ENCODE data around the gene SLC2A9. TPM values are rescaled to one million over a fixed set of nuclear protein-coding genes. Genes with fewer than 3 reads are reported as not detected.
A peak's percentile ranks its signal among the peaks of the same experiment; 100 is the strongest.

The SLC2A9 gene
- total and polyA plus RNA-seq, 2 of the 8 experiments (the other 6 are each of a cell fraction or from before 2014, with no cell fraction given) = 0.20 to 0.26 TPM

GRCh38 chr4:9870165-9870790 is 151.0 kb downstream of the SLC2A9 start:
- no peaks in the 10 kb centered on the region for H3K4me1 ChIP-seq (replicated peaks in 1 of 4; ENCODE audit: control insufficient read depth in 3 of 4, insufficient read depth in 4 of 4, low read length in 3 of 4)
- POLR2A ChIA-PET (ENCODE audit: partially characterized antibody) = no interaction called here

More at GRCh38 chr4:9870165-9870790, 151.0 kb downstream of the SLC2A9 start:
- no peak overlapping the region for H2AK5ac ChIP-seq (ENCODE audit: low read depth, low read length)
- H2AFZ ChIP-seq (ENCODE audit: low read length) = no peak overlapping the region; the same call in 1 of the 2 replicates
- no peak overlapping the region for H2BK5ac ChIP-seq (ENCODE audit: low read depth, low read length)
- H3K9me3 ChIP-seq (ENCODE audit: insufficient read depth in 2 of 2, low read depth in 1 of 2, low read length in 1 of 2) = 0 out of 4 replicates have a peak, but pooled peaks cover 2 to 4% of the 10 kb centered on the region in 2 experiments
- 88% methylated on average over 10 of the region's 10 CpGs; no CpG with 5 or more reads in 1 of the 2 experiments for WGBS, 2 experiments (ENCODE audit: extremely low coverage in 1 of 2, insufficient coverage in 1 of 2, insufficient read length in 1 of 2, insufficient replicate concordance in 2 of 2, low coverage in 1 of 2, low lambda C conversion rate in 2 of 2, missing lambda C conversion rate in 1 of 2)
- H3K18ac ChIP-seq (ENCODE audit: extremely low read depth, low read length) = no peak overlapping the region
- TF ChIP-seq CREB1 (IDR thresholded peaks at IDR 0.05) (no peak), TAF1 (IDR thresholded peaks at IDR 0.05; ENCODE audit: low read depth, low read length) (no peak), SIN3A (conservative IDR thresholded peaks at IDR 0.05 in 1 of 2, IDR thresholded peaks at IDR 0.05 in 1 of 2; ENCODE audit: low read depth in 1 of 2, low read length in 2 of 2) (no peak), CBX8 (IDR thresholded peaks at IDR 0.05; ENCODE audit: borderline replicate concordance, low read depth, low read length) (no peak), POU5F1 (IDR thresholded peaks at IDR 0.05; ENCODE audit: low read depth, low read length) (no peak), GABPA (IDR thresholded peaks at IDR 0.05; ENCODE audit: borderline replicate concordance, insufficient read depth, low read length) (no peak), SIX5 (IDR thresholded peaks at IDR 0.05; ENCODE audit: low read depth, low read length) (no peak), MAFK (IDR thresholded peaks at IDR 0.05; ENCODE audit: low read depth, low read length) (no peak), TAF7 (optimal IDR thresholded peaks at IDR 0.05; ENCODE audit: borderline replicate concordance, low read depth, low read length) (no peak)
- H2BK15ac ChIP-seq (ENCODE audit: low read length) = no peak overlapping the region
- H4K8ac ChIP-seq (ENCODE audit: extremely low read depth, insufficient read depth, low read length) = no peak overlapping the region
- no peak for FAIRE-seq
- no peak overlapping the region for H3K9ac ChIP-seq (replicated peaks in 1 of 4; ENCODE audit: extremely low read depth in 1 of 4, low read depth in 3 of 4, low read length in 3 of 4)
- H3K14ac ChIP-seq (ENCODE audit: insufficient read length) = no peak overlapping the region
- H3K4me3 ChIP-seq (ENCODE audit: extremely low read depth in 1 of 4, insufficient read depth in 2 of 4, low read depth in 3 of 4, low read length in 4 of 4) = no peak overlapping the region
- no peak overlapping the region for H3K56ac ChIP-seq (replicated peaks; ENCODE audit: insufficient read length, low read depth, low read length)
- H3K23ac ChIP-seq (ENCODE audit: insufficient read length) = no peak overlapping the region
- no peak overlapping the region for H2BK120ac ChIP-seq (replicated peaks; ENCODE audit: low read depth, low read length)
- no peaks in the 10 kb centered on the region for H3K79me1 ChIP-seq (ENCODE audit: low read depth, low read length)
- DNase-seq (ENCODE audit: low read depth in 1 of 2, low spot score in 2 of 2) = no peak
- no peak overlapping the region for H2BK20ac ChIP-seq (ENCODE audit: low read length)
- no peaks in the 10 kb centered on the region for H4K20me1 ChIP-seq (replicated peaks in 1 of 2; ENCODE audit: control insufficient read depth in 1 of 2, insufficient read depth in 2 of 2, low read length in 2 of 2)
- no peak overlapping the region for H4K5ac ChIP-seq (ENCODE audit: insufficient read length, low read depth, low read length)
- CTCF ChIA-PET (ENCODE audit: partially characterized antibody) = interaction anchor here (1.2 kb wide), 1 partner anchor 29 kb away, joined by 4 read pairs; no protein-coding TSS in a partner anchor
- H4K91ac ChIP-seq (replicated peaks; ENCODE audit: insufficient read length, low read length) = no peak overlapping the region
- H3K79me2 ChIP-seq (ENCODE audit: control insufficient read depth in 1 of 2, insufficient read depth in 2 of 2, low read length in 2 of 2) = no peaks in the 10 kb centered on the region
- H3K4ac ChIP-seq (replicated peaks; ENCODE audit: insufficient read length, low read depth, low read length) = no peak overlapping the region
- H2BK12ac ChIP-seq (ENCODE audit: low read depth, low read length) = peak overlapping the region; percentile 60; the same call in 1 of the 2 replicates
- no peaks in the 10 kb centered on the region for H3K23me2 ChIP-seq (ENCODE audit: low read depth, low read length)
- no peaks in the 10 kb centered on the region for H3K27me3 ChIP-seq (replicated peaks in 1 of 4; ENCODE audit: control insufficient read depth in 3 of 4, extremely low read depth in 1 of 4, insufficient read depth in 3 of 4, low read length in 3 of 4)
- H3K27ac ChIP-seq (ENCODE audit: low read depth, low read length) = no peak overlapping the region
- no peaks in the 10 kb centered on the region for H3K36me3 ChIP-seq (ENCODE audit: control insufficient read depth in 2 of 4, insufficient read depth in 4 of 4, low read length in 3 of 4)
- no peak overlapping the region for H3K4me2 ChIP-seq (ENCODE audit: insufficient read depth in 1 of 2, low read depth in 2 of 2, low read length in 2 of 2)
